Naive B cell (primary cell): Measurements from ENCODE around the gene TSPAN14. TPM values are rescaled to one million over a fixed set of nuclear protein-coding genes. Genes with fewer than 3 reads are reported as not detected.
"Not testable (repeated sequence)": the region's sequence is repeated elsewhere in the genome, so short reads cannot be mapped to it uniquely, and the experiment has no call there.

Experiments used
- ATAC-seq, 2 donors: fragments of 150-1000 bp; cut with Tn5 transposase; 2 replicates each; pipeline ENCODE4 v1.10.0; 2021; ENCODE audit warnings: low read depth in 2 of 2, mild to moderate bottlenecking in 2 of 2, moderate library complexity in 2 of 2
- DNase-seq: peaks from one replicate; pipeline ENCODE4 v3.0.0; 2022
- H3K27ac Mint-ChIP-seq, 6 donors: one replicate each; pipeline ENCODE4 v1.8.0; 2020 to 2022; ENCODE audit warnings: mild to moderate bottlenecking in 6 of 6, mixed read lengths in 6 of 6, moderate library complexity in 5 of 6, inconsistent platforms in 2 of 6
- H3K27me3 Mint-ChIP-seq, 3 donors: one replicate each; pipeline ENCODE4 v1.8.0; 2021 to 2022; ENCODE audit warnings: mixed read lengths in 3 of 3, mild to moderate bottlenecking in 1 of 3
- H3K36me3 Mint-ChIP-seq, 2 donors: one replicate each; pipeline ENCODE4 v1.8.0; 2020 to 2022; ENCODE audit warnings: mixed read lengths in 2 of 2, inconsistent platforms in 1 of 2, mild to moderate bottlenecking in 1 of 2
- H3K4me1 Mint-ChIP-seq, 3 donors: one replicate each; pipeline ENCODE4 v1.8.0; 2020 to 2022; ENCODE audit warnings: mixed read lengths in 3 of 3, inconsistent platforms in 1 of 3, mild to moderate bottlenecking in 1 of 3, moderate library complexity in 1 of 3
- H3K4me3 Mint-ChIP-seq, 8 donors: one replicate each; pipeline ENCODE4 v1.8.0; 2020 to 2022; ENCODE audit warnings: mild to moderate bottlenecking in 8 of 8, mixed read lengths in 8 of 8, moderate library complexity in 8 of 8, inconsistent platforms in 2 of 8
- H3K9me3 Mint-ChIP-seq, 7 donors: one replicate each; pipeline ENCODE4 v1.8.0; 2020 to 2022; ENCODE audit warnings: mixed read lengths in 7 of 7, mild to moderate bottlenecking in 5 of 7, inconsistent platforms in 2 of 7, moderate library complexity in 1 of 7
- polyA plus RNA-seq, 6 donors: library from polyadenylated mRNA; unstranded; fragments of 300-500 nt; fragmentation: Illumina TruSeq; gene quantifications; one replicate each; pipeline ENCODE4 v1.2.3, GENCODE V29; 2021; ENCODE audit warnings: low read depth in 6 of 6

The TSPAN14 gene
- polyA plus RNA-seq, 6 donors from 2014 or later: 31.0 to 60.8 (median 38.1) TPM

DNA sequence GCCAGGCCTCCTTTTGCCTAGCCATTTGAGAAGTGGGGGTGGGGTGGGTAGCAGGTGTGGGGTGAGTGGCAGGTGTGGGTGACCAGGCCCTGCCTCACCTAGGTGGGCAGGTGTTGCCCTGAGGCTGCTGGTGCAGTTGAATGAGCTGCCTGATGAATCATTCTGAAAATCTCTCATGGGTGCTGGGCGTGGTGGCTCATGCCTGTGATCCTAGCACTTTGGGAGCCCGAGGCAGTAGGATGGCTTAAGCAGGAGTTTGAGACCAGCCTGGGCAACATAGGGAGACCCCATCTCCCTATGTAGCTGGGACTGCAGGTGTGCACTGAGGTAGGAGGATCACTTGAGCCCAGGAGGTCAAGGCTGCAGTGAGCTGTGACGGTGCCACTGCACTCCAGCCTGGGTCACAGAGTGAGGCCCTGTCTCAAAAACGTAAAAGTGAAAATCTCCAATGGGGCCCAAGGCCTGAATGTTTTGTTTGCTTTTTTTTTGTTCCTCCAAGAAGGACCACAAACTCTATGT, 17.7 kb downstream of the TSPAN14 start:
- Mint-ChIP-seq H3K4me3 (peak overlapping the region in 2 of 8 donors; percentile 26), H3K27ac (peak overlapping the region in 5 of 6 donors; percentile 5 to 86 (median 33)), H3K9me3 (no peaks in the 10 kb centered on the region), H3K4me1 (peaks cover 38 to 62% (median 61%) of the 10 kb centered on the region in 3 donors), H3K27me3 (no peaks in the 10 kb centered on the region), H3K36me3 (peaks cover 7 to 12% of the 10 kb centered on the region in 2 donors)
- DNase-seq: no peak
- ATAC-seq: peak in 1 of 2 donors; percentile 20

DNA sequence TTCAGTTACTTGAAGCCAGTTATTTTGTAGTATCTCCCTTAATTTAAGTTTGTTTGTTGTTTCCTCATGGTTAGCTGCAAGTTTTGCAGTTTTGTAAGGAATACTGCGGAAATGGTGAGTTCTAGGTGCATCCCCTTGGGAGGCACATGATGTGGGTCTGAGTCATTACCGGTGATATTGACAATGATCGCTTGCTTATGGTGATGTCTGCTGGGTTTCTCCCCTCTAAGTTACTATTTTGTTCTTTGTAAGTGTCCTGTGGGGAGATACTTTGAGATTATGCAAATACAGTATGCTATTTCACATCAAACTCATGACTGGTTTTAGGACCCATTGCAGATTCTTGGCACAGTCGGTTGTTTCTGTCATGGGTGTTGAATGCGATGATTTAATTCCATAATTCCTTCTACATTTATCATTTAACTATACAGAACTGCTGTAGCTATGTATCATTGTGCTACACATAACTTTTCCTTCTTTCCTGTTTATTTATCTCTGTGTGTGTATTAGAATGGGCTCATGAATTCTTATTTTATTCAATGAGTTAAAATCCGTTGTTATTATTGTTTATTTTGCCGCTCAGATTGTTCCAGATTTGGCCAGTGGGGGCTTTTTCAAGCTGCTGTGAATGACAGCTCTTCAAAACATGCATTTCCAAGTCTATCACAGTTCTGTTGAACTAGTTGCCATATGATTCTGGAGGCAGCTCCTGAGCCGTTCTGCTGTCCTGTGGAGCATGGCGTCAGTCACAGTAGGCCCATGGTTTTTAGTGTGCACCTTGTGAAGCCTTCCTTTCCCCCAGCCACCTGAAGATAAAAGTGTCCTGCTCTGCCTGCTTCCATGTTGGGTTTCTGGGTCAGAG, 18.4 kb downstream of the TSPAN14 start:
- Mint-ChIP-seq H3K9me3 (peaks cover 0 to 6% (median 4%) of the 10 kb centered on the region in 7 donors), H3K27me3 (no peaks in the 10 kb centered on the region), H3K4me3 (peak overlapping the region in 4 of 8 donors; percentile 21 to 44 (median 26)), H3K36me3 (peaks cover 13 to 16% of the 10 kb centered on the region in 2 donors), H3K27ac (peak overlapping the region in 5 of 6 donors; percentile 5 to 86 (median 35)), H3K4me1 (peaks cover 37 to 61% (median 54%) of the 10 kb centered on the region in 3 donors)
- DNase-seq (no peak), ATAC-seq (peak; percentile 72 to 82)

DNA sequence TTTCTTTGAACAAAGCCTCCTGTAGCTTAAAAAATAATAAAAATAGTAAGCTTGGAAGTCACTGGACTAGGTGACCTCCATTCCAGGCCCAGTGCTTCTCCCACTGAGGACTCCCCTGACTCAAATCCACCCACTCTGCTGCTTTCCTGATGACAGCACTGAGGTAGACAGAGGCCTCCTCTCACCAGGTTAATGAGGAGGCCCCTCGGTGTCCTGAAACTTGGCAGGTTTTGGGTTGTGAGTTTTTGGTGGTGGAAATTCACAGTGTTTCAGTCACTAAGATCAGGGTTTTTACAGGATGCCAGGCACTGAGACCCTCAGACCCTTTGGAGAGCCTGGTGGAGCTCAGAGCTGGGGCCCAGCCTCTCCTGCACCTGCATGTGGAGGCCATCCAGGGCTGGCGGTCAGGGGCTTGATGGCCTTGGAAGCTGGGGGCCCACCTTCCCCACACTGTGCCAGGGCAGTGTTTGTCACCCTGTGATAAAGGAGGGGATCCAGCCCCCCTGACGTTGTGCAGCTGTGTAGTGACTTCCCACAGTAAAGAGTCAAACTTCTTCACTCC, 19.1 kb downstream of the TSPAN14 start:
- Mint-ChIP-seq H3K9me3 (peaks cover 5 to 13% (median 11%) of the 10 kb centered on the region in 7 donors), H3K27ac (peak overlapping the region in 1 of 6 donors; percentile 86), H3K27me3 (no peaks in the 10 kb centered on the region), H3K4me3 (peak overlapping the region in 2 of 8 donors; percentile 26 to 41), H3K4me1 (peaks cover 39 to 56% (median 48%) of the 10 kb centered on the region in 3 donors), H3K36me3 (peaks cover 20 to 22% of the 10 kb centered on the region in 2 donors)
- ATAC-seq: no peak
- DNase-seq: no peak

DNA sequence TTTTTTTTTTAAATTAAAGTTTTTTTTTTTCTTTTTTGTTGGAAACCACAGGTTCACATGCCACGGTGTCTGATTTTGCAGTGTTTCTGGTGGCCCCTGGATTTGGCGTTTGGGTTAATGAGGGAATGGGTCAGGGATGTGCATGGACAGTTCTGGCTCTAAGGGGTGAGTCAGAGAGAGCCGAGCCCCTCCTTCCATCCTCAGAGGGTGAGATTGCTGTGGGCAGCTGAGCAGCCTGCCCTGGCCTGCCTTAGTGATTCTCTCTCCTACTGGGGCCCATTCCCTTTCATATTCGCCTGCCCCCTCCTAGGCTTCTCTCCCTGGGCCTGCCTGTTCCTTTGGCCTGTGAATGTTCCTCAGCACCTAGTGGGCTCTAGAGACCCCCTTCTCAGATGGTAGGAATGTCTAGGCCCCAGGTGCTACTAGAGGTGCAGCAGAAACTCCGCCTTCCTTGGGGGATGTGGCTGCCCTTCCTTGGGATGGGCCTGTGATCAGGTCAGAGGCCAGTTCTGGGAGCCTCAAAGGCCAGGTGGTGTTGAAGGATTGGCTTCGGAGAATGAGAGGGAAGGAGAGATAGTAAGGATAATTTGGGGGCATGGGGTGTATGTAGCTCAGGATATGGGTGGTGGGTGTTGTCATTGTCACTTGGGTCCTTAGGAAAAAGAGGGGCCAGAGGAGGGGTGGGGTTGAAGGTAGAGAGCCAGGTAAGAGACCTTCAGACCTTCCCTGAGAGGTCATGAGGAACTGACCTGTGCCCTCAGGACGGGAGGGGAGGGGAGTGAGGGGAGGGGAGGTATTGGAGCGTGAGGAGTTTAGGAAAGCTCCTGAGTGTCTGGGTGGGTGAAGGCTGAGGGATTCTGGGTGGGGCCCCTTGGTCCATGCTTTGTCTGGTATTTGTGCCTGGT, 19.8 kb downstream of the TSPAN14 start:
- Mint-ChIP-seq H3K27ac (peak overlapping the region in 2 of 6 donors; percentile 80 to 86), H3K36me3 (peaks cover 23 to 26% of the 10 kb centered on the region in 2 donors), H3K27me3 (no peaks in the 10 kb centered on the region), H3K4me3 (peak overlapping the region in 2 of 8 donors; percentile 42 to 50), H3K9me3 (peaks cover 6 to 18% (median 14%) of the 10 kb centered on the region in 7 donors), H3K4me1 (peaks cover 38 to 51% (median 43%) of the 10 kb centered on the region in 3 donors)
- DNase-seq (no peak), ATAC-seq (no peak)

DNA sequence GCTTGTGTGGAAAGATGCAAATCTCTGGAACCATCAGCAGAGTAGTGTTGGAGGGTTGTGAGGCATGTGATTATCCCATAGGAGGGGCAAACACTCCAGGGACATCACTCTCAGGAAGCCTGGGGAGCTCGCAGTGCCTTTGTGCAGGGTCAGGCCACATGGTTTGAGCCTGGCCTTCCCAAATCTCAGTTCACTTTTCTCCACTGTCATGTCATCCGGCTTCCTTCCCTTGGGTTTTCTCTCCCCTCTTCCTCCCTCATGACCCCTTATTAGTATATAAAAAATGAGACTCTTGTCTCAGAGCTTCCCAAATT, 20.4 kb downstream of the TSPAN14 start:
- no peak overlapping the region for H3K4me3 Mint-ChIP-seq
- ATAC-seq (no peak), DNase-seq (no peak)
- H3K27me3 Mint-ChIP-seq: no peaks in the 10 kb centered on the region
- H3K36me3 Mint-ChIP-seq: peaks cover 20 to 26% of the 10 kb centered on the region in 2 donors
- peak overlapping the region in 2 of 6 donors; percentile 78 to 86 for H3K27ac Mint-ChIP-seq
- H3K9me3 Mint-ChIP-seq: peaks cover 6 to 18% (median 14%) of the 10 kb centered on the region in 7 donors
- peaks cover 36 to 45% (median 38%) of the 10 kb centered on the region in 3 donors for H3K4me1 Mint-ChIP-seq

DNA sequence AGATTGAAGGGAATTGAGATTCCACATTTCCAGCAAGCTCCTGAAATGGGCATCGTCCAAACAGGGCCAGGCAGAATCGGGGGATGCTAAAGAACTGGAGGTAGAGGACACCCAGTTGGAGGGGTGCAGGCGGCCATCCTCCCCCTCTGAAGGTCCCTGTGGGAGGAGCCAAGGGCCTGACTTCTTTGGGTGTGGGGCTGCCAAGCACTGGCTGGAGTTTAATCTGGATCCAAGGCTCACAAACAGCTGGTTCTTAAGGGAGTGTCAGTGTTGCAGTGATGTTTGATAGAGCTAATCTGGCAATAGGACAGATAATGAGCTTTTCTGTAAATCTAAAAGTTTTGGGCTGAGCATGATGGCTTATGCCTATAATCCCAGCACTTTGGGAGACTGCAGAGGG, 20.8 kb downstream of the TSPAN14 start:
- Mint-ChIP-seq H3K9me3 (peaks cover 6 to 18% (median 14%) of the 10 kb centered on the region in 7 donors), H3K4me3 (peak overlapping the region in 1 of 8 donors; percentile 34), H3K27me3 (no peaks in the 10 kb centered on the region), H3K4me1 (peaks cover 34 to 43% (median 36%) of the 10 kb centered on the region in 3 donors), H3K36me3 (peaks cover 16 to 26% of the 10 kb centered on the region in 2 donors), H3K27ac (peak overlapping the region in 2 of 6 donors; percentile 75 to 86)
- ATAC-seq (no peak), DNase-seq (no peak)

DNA sequence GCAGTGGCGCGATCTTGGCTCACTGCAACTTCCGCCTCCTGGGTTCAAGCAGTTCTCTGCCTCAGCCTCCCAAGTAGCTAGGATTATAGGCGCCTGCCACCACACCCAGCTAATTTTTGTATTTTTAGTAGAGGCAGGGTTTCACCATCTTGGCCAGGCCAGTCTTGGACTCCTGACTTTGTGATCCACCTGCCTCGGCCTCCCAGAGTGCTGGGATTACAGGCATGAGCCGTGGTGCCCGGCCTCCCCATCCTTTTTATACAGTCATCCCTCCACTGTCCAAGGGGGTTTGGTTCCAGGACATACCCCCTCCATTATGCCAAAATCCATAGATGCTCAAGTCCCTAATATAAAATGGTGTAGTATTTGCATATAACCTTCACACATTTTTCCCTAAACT, 21.5 kb downstream of the TSPAN14 start:
- peaks cover 16 to 26% of the 10 kb centered on the region in 2 donors for H3K36me3 Mint-ChIP-seq
- H3K27me3 Mint-ChIP-seq, DNase-seq, ATAC-seq, H3K4me3 Mint-ChIP-seq: not testable (repeated sequence)
- peaks cover 34 to 49% (median 38%) of the 10 kb centered on the region in 3 donors for H3K4me1 Mint-ChIP-seq
- peaks cover 6 to 20% (median 16%) of the 10 kb centered on the region in 7 donors for H3K9me3 Mint-ChIP-seq
- H3K27ac Mint-ChIP-seq: peak overlapping the region in 1 of 6 donors; percentile 61

DNA sequence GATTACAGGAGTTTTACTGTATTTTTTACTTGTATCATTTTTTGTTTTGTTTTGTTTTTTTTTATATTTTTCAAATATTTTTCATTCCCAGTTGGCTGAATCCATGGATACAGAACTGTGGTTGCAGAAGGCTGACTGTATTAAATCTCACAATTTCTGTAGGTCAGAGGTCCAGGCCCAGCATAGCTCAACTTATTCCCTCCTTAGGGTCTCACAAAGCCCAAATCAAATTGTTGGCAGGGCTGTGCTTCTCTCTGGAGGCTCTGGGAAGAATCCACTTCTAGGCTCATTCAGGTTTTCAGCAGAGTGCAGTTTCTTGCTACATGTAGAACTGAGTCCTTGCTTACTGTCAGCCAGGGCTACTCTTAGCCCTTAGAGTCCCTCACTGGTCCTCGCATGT, 22.6 kb downstream of the TSPAN14 start:
- H3K9me3 Mint-ChIP-seq: peaks cover 6 to 20% (median 18%) of the 10 kb centered on the region in 7 donors
- H3K4me1 Mint-ChIP-seq: peaks cover 28 to 48% (median 32%) of the 10 kb centered on the region in 3 donors
- H3K36me3 Mint-ChIP-seq: peaks cover 16 to 26% of the 10 kb centered on the region in 2 donors
- DNase-seq: no peak
- no peaks in the 10 kb centered on the region for H3K27me3 Mint-ChIP-seq
- peak overlapping the region in 2 of 6 donors; percentile 32 to 76 for H3K27ac Mint-ChIP-seq
- ATAC-seq: no peak
- H3K4me3 Mint-ChIP-seq: no peak overlapping the region

DNA sequence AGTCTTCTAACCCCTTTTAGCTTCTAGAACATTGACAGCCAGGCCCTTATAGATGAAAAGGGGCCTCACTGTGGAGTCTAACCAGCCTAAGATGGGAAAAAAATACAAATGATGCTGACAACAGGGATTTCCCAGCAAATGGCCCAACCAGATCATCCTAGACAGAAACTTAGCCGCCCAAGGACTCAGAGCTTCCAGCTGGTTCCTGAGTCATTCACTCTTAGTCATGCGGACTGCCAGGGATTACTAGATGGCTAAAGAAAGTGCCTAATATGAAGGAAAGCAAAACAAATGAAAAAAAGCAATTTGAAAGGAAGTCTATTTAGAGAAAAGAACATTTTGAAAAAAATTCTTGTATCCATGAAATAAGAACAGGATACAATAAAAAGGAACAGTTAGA, 23.7 kb downstream of the TSPAN14 start:
- H3K27me3 Mint-ChIP-seq: no peaks in the 10 kb centered on the region
- H3K9me3 Mint-ChIP-seq: peaks cover 6 to 20% (median 18%) of the 10 kb centered on the region in 7 donors
- DNase-seq (no peak), ATAC-seq (no peak)
- H3K4me1 Mint-ChIP-seq: peaks cover 17 to 40% (median 27%) of the 10 kb centered on the region in 3 donors
- peak overlapping the region in 2 of 8 donors; percentile 11 to 22 for H3K4me3 Mint-ChIP-seq
- peak overlapping the region in 2 of 6 donors; percentile 55 to 79 for H3K27ac Mint-ChIP-seq
- peaks cover 16 to 20% of the 10 kb centered on the region in 2 donors for H3K36me3 Mint-ChIP-seq

DNA sequence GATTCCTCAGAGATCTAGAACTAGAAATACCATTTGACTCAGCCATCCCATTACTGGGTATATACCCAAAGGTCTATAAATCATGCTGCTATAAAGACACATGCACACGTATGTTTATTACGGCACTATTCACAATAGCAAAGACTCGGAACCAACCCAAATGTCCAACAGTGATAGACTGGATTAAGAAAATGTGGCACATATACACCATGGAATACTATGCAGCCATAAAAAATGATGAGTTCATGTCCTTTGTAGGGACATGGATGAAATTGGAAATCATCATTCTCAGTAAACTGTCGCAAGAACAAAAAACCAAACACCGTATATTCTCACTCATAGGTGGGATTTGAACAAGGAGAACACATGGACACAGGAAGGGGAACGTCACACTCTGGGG, 26.3 kb downstream of the TSPAN14 start:
- H3K4me3 Mint-ChIP-seq: peak overlapping the region in 2 of 8 donors; percentile 50 to 63

DNA sequence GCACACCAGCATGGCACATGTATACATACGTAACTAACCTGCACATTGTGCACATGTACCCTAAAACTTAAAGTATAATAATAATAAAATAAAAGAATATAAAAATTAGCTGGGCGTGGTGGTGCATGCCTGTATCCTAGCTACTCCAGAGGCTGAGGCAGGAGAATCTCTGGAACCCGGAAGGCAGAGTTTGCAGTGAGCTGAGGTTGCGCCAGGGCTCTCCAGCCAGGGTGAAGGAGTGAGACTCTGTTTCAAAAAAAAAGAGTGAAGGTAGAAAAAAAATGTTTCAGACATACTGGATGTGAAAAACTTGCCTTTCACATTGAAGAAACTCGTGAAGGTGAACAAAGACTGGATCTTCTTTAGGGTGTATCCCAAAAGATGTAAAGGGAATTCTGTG, 26.7 kb downstream of the TSPAN14 start:
- H3K4me1 Mint-ChIP-seq: peaks cover 22 to 40% (median 30%) of the 10 kb centered on the region in 3 donors
- H3K27ac Mint-ChIP-seq: peak overlapping the region in 3 of 6 donors; percentile 7 to 54 (median 37)
- no peak for DNase-seq
- peak overlapping the region in 1 of 8 donors; percentile 50 for H3K4me3 Mint-ChIP-seq
- H3K36me3 Mint-ChIP-seq: peaks cover 15 to 16% of the 10 kb centered on the region in 2 donors
- no peak for ATAC-seq
- no peaks in the 10 kb centered on the region for H3K27me3 Mint-ChIP-seq
- peaks cover 6 to 20% (median 18%) of the 10 kb centered on the region in 7 donors for H3K9me3 Mint-ChIP-seq

More for the DNA sequence above, 26.3 kb downstream of the TSPAN14 start:
- not testable (repeated sequence) for H3K27me3 Mint-ChIP-seq, ATAC-seq, DNase-seq
- Mint-ChIP-seq H3K27ac (peak overlapping the region in 2 of 6 donors; percentile 63 to 87), H3K9me3 (peaks cover 6 to 20% (median 18%) of the 10 kb centered on the region in 7 donors), H3K36me3 (peaks cover 15 to 16% of the 10 kb centered on the region in 2 donors), H3K4me1 (peaks cover 18 to 35% (median 25%) of the 10 kb centered on the region in 3 donors)

DNA sequence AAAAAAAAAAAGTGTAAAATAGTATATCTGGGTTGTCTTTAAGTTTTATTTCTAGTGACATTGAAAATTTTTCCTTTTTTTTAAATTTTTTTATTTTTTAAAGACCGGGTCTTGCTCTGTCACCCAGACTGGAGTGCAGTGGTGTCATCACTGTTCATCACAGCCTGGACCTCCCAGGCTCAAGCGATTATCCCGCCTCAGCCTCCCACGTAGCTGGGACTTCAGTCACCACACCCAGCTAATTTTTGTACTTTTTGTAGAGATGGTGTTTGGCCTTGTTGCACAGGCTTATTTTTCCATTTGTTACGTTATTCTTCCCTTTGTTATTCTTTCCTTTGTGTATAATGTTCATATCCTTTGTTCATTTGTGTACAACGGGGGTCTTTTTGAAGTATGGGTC, 30.1 kb downstream of the TSPAN14 start:
- Mint-ChIP-seq H3K4me3 (peak overlapping the region in 1 of 8 donors; percentile 0), H3K4me1 (peaks cover 37 to 58% (median 44%) of the 10 kb centered on the region in 3 donors), H3K27me3 (no peaks in the 10 kb centered on the region), H3K36me3 (peaks cover under 1 to 4% of the 10 kb centered on the region in 2 donors), H3K9me3 (peaks cover 0 to 4% (median 0%) of the 10 kb centered on the region in 7 donors), H3K27ac (peak overlapping the region in 2 of 6 donors; percentile 27 to 71)
- DNase-seq (no peak), ATAC-seq (no peak)
